ENCODE results near the gene KRTAP10-2. TPM values are rescaled to one million over a fixed set of nuclear protein-coding genes. Genes with fewer than 3 reads are reported as not detected.
"Not testable (repeated sequence)": the region's sequence is repeated elsewhere in the genome, so short reads cannot be mapped to it uniquely, and the experiment has no call there.

The KRTAP10-2 gene
- total RNA-seq, 4 donors from 2014 or later = 0.76 to 11.1 (median 10.1) TPM; not detected in 1

- Histone ChIP-seq H3K4me1 (peaks cover 4% of the 10 kb centered on the region), H3K36me3 (no peaks in the 10 kb centered on the region), H3K4me3 (no peak overlapping the region), H3K27me3 (peaks cover 22% of the 10 kb centered on the region), H3K27ac (no peak overlapping the region), H3K9me3 (no peaks in the 10 kb centered on the region)
- DNase-seq (ENCODE audit: low spot score in 2 of 2) = peak in 1 of 2 donors; percentile 56
- TF ChIP-seq POLR2AphosphoS5 (IDR thresholded peaks at IDR 0.05) = no peak
- WGBS = 42% methylated on average over 17 of the region's 21 CpGs
These were observed 23.4 kb upstream of the KRTAP10-2 start for GRCh38 chr21:44574457-44575306.

GRCh38 chr21:44573630-44574456, 22.5 kb upstream of the KRTAP10-2 start, which contains the start of gene KRTAP10-4:
Gene KRTAP10-4 (plus strand): TSS chr21:44573729. CDS start chr21:44573759, 30 bp downstream.
- H3K27ac ChIP-seq, H3K9me3 ChIP-seq, H3K4me3 ChIP-seq, H3K36me3 ChIP-seq, H3K4me1 ChIP-seq: not testable (repeated sequence)
- peaks cover 28% of the 10 kb centered on the region for H3K27me3 ChIP-seq
- 55% methylated on average over 11 of the region's 25 CpGs for WGBS
- peak in 1 of 2 donors; percentile 70 for DNase-seq (ENCODE audit: low spot score in 2 of 2)

GRCh38 chr21:44572959-44573583, 21.8 kb upstream of the KRTAP10-2 start:
- no peaks in the 10 kb centered on the region for H3K36me3 ChIP-seq
- H3K4me1 ChIP-seq = peaks cover 4% of the 10 kb centered on the region
- TF ChIP-seq POLR2AphosphoS5 (IDR thresholded peaks at IDR 0.05) = no peak
- no peak for TF ChIP-seq EP300 (IDR thresholded peaks at IDR 0.05)
- TF ChIP-seq POLR2A (IDR thresholded peaks at IDR 0.05) = no peak
- TF ChIP-seq CTCF (IDR thresholded peaks at IDR 0.05) = no peak
- WGBS = 79% methylated on average over 13 of the region's 15 CpGs
- peak in 1 of 2 donors; percentile 48 for DNase-seq (ENCODE audit: low spot score in 2 of 2)
- H3K27ac ChIP-seq = no peak overlapping the region
- no peaks in the 10 kb centered on the region for H3K9me3 ChIP-seq
- peaks cover 31% of the 10 kb centered on the region for H3K27me3 ChIP-seq
- no peak overlapping the region for H3K4me3 ChIP-seq

- TF ChIP-seq POLR2AphosphoS5 (IDR thresholded peaks at IDR 0.05) (no peak), POLR2A (IDR thresholded peaks at IDR 0.05) (no peak), EP300 (IDR thresholded peaks at IDR 0.05) (no peak), CTCF (IDR thresholded peaks at IDR 0.05) (no peak)
- peak in 1 of 2 donors; percentile 67 for DNase-seq (ENCODE audit: low spot score in 2 of 2)
- Histone ChIP-seq H3K27me3 (peaks cover 32% of the 10 kb centered on the region), H3K36me3 (no peaks in the 10 kb centered on the region), H3K27ac (no peak overlapping the region), H3K4me1 (peaks cover 4% of the 10 kb centered on the region), H3K4me3 (no peak overlapping the region), H3K9me3 (no peaks in the 10 kb centered on the region)
- 92% methylated on average over 37 of the region's 40 CpGs for WGBS
These were observed 20.8 kb upstream of the KRTAP10-2 start for GRCh38 chr21:44571844-44572782.

- Histone ChIP-seq H3K4me1 (peaks cover 4% of the 10 kb centered on the region), H3K4me3 (no peak overlapping the region), H3K27me3 (peaks cover 32% of the 10 kb centered on the region), H3K27ac (no peak overlapping the region), H3K36me3 (no peaks in the 10 kb centered on the region), H3K9me3 (no peaks in the 10 kb centered on the region)
- 73% methylated on average over 4 of the region's 4 CpGs for WGBS
- TF ChIP-seq POLR2AphosphoS5 (IDR thresholded peaks at IDR 0.05) (no peak), EP300 (IDR thresholded peaks at IDR 0.05) (no peak), CTCF (IDR thresholded peaks at IDR 0.05) (no peak), POLR2A (IDR thresholded peaks at IDR 0.05) (no peak)
- DNase-seq (ENCODE audit: low spot score in 2 of 2) = no peak
These were observed 20.0 kb upstream of the KRTAP10-2 start for GRCh38 chr21:44571296-44571695.
